NCI-H1092 treated with DMSO at 0.1 percent for 48 hours (cell line): ENCODE results near the gene MYO18A.

Experiments used
- DNase-seq: peaks from one replicate; lab custom pipeline; 2025; lab: John Stamatoyannopoulos, UW

The MYO18A gene

DNA sequence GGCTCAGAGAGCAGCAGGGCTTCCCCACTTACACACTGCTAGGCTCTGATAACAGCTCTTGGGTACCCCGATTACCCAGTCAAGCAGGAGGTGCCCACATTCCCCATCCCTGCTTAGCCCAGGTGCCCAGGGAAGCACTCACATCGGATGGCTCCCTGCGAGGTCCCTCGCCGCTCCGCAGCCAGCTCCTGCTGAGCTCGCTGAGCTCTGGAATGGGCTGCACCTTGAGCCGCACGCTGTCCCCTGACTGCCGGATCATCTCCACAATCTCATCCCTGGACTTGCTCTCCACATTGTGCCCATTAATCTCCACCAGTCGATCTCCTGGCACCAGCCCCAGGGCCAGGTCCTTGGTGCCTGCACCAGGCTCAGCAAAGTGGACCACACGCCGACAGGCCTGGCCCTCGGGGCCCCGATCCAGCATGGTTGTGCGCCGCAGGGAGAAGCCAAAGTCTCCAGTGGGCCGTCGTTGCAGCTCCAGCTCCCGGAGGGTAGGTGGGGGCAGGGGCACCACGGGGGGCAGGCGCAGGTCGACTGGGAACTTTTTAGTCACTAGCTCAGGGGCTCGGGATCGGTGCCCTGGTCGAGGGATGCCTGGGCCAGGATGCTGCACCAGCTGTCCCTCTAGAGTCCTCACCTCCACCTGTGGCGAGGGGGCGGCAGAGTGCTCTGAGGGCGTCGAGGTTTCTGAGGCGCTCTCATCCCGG is 14.2 kb downstream of the MYO18A start:
- no peak for DNase-seq

DNA sequence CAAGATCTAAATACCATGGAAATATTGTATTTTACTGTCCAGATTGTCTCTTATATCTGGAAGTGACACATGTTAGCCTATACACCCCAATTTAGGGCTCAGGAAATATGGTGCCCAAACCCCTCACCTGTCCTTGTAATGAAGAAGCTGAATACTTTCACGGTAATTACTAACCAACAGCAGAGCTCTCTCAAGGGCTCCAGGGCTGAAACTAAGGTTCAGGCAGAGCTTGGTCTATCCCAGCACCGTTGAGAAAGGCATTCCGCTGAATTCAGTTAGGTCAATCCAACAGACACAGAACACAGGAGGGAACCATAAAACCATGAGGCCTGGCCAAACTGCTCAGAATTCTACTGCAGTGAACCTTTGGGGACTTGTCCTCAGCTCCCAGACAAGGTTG is 14.9 kb downstream of the MYO18A start:
- DNase-seq: no peak

DNA sequence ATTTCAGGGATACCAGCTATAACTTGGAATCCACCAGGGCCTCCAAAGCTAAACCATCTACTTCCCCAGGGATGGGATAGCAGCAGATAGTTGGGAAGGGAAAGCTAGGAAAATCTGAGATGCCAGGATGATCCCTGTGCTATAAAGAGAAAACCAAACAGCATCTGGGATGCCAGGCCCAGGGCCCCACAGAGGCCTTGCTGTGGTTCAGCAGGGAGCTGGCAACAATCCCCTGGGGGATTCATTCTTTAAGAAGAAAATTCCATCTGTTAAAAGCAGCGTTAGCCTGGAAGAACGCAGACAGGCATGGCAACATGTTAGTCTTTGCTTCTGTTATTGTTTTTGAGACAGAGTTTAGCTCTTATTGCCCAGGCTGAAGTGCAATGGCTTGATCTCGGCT is 16.6 kb downstream of the MYO18A start:
- DNase-seq: no peak

DNA sequence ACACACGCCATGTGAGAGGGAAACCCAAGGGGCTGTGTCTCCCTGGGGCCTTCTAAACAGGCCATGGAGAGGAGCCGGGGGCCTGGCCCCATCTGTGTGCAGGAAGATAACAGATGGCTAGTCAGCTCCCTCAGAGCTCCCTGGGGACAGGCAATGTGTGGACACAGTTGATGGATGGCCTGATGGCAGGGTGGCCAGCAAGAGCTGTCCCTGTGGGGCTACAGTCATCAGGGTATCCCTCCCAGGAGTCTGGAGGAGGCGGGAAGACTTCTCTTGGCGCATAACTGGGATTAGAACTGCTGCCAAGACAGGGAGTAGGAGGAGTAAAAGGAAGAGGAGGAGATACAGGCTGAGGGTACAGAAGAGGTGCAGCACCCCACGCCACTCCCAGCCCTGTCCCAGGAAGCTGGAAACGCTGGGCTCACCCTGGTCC is 17.3 kb downstream of the MYO18A start:
- peak; percentile 22 for DNase-seq

DNA sequence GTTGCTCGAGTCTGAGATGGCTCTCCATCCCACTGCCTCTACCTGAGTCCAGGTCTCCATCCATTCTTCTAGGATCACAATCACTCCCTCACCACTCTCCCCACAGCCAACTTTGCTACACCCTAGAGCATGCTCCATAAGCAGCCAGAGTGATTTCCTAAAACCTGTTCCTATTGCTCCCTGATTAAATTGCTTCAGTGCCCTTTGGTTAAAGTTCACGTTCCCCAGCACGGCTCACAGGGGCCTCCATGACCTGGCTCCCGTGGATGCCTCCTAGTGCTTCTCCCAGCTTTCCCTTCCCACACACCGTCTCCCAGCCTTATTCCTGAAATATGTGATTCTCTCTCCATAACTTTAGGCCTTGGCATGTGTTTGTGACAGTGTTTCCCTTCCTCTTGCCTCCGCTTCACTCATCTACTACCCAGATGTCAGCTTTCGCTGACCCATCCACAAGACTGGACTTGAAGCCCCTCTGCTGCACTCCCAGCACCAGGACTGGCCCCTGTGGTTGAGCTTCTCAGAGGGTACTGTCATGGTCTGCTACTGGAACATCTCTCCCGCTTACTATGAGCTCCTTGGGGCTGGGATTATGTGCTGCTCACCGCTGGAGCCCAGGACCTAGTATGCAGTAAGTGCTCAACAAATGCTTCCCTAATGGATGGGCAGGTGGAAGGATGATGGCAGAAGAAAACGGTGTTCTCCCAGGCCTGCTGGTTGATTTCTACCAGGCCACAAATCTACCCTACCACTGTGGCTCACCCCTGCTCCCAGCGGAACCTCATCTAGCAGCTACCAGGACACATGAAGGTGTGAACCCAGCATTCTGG is 17.9 kb downstream of the MYO18A start:
- no peak for DNase-seq

DNA sequence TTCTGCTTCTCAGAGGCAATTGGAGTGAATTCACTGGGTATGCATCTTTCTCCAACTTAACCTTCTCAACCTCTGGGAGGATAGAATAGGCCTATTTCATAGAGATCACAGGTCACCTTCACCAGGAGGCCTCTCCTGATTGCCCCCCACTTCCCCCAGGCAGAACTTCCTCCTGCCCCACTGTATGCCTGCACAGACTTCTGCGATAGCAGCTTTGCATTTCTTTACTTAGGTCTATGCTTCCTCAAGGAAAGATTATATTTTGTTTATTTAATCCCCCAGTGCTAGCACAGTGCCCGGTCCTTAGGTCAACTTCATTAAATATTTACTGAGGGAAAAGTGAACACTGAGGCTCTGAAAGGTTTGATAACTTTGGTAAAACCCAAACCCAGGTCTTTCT is 19.9 kb downstream of the MYO18A start:
- no peak for DNase-seq

DNA sequence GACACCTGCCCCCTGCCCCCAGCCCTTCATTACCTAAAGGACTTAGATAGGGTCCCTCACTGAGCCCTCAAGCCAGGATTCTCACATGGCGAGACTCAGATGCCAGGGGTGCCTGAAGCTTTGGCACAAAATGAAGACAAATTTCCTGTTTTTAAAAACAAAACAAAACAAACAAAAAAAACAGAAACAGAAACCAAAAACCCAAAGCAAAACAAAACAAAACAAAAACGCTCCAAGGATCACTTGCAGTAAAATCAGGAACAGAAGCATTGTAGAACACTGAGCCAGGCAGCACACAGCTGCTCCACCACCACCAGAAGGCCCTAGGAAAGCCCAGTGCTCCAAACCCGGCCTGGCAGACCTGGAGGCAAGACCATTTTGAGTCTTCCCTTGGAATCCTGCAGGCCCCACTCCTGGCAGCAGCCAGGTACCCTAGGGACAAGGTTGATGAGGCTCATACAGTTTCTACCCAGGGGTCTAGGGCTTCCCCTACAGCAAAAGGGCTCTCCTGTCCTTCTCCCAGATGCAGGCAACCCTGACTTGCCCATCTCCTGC is 20.8 kb downstream of the MYO18A start:
- DNase-seq: no peak

DNA sequence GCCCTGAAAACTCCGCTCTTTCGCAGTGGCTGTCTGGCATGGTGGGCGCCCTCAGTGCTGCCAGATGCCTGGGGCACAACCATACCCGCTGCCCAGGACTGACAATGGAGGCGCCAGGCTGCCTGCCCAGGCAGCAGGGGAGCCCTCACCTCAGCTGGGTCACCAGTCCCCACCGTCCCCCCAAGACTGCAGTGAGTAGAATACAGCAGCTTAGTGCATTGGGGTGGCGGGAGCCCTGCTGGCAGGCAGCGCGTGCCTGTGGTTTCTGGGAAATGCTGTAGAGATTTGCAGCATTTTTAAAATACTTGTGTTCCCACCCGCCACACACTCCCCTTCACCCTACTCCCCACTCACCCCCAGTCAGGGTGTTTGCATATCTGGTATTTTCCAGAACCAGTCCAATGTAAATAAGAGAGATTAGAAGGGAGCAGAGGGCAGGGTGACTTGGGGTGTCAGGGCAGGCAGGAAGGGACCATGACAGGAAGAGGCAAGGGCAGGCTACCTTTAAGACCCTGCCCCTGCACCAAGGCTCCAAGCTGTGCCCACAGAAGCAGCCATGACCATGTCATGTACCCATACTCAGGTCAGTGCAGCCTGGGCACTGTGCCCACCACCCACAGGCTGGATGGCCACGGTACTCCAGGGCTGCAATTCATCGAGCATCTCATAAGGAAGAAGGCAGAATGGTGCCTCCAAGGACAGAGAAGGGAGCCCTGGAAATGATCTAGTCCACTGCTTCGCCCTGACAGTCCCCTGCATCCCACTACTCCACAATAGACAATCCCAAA is 21.5 kb downstream of the MYO18A start:
- no peak for DNase-seq

DNA sequence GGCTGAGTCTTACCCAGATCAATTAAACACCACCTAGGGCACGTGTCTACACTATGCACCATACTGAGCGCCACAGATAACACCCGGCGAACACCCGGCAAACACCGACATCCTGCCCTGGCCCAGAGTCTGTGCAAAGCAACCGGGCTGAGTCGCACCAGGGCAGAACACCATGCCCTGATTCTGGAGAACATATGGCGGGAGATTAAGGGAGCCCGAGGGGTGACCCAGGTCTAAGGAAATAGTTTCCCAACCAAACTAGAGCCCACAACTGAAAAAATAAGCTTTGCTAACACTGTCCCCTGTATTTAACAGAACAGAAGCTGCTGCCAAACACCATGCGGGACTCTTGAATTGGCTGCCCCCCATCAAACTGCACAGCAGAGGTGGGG is 22.1 kb downstream of the MYO18A start:
- no peak for DNase-seq

DNA sequence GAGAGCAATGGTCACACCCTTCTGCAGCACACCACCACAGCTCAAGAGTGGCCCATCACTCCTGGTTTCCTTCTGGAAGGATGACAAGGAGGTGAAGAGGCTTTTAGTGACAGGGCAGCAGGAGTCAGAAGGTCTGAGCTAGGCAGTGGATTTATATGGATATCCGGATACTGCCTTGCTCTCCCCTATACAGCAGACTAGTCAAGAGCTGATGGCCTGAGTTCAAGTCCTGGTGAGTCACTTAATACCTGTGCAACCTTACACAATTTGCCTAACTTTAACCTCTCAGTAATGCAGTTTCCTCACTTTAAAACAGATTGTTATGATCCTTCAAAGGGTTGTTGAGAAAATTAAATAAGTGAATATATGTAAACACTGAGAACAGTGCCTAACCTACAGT is 22.9 kb downstream of the MYO18A start:
- DNase-seq: no peak

DNA sequence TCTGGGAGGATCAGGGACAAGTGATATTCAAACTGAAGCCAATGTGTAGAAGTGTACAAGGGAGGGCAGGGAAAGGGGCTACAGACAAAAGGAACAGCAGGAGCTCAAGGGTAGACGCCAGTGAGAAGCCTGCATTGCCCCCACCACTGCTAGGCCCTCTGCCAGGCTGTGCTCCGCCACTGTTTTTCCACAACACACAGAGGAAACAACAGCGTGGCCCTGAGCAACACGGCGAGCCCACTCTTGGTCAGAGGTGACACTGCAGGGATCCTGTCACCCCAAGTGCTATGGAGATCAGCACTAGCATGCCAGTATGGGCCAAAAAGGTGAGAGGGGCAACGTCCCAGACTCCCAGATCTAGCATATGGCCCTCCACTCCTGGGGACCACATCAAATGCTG is 23.4 kb downstream of the MYO18A start:
- peak; percentile 8 for DNase-seq

DNA sequence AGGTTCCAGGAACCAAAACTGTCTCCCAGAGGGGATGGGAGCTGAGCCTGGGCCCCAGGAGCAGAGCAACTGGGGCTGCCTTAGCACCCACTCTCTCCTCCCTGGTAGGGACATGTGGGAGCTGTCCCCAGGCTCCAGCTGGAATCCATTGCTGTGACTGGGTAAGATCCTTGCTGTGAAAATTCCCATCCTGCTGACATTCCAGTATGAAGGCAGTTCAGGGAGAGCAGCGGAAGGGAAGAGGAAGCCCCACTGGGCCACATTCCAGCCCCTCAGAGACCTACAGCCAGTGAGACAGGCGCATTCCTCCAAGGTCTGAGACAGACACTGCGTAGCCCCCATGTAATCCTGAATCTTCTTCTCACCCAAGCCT is 24.2 kb downstream of the MYO18A start:
- DNase-seq: no peak

DNA sequence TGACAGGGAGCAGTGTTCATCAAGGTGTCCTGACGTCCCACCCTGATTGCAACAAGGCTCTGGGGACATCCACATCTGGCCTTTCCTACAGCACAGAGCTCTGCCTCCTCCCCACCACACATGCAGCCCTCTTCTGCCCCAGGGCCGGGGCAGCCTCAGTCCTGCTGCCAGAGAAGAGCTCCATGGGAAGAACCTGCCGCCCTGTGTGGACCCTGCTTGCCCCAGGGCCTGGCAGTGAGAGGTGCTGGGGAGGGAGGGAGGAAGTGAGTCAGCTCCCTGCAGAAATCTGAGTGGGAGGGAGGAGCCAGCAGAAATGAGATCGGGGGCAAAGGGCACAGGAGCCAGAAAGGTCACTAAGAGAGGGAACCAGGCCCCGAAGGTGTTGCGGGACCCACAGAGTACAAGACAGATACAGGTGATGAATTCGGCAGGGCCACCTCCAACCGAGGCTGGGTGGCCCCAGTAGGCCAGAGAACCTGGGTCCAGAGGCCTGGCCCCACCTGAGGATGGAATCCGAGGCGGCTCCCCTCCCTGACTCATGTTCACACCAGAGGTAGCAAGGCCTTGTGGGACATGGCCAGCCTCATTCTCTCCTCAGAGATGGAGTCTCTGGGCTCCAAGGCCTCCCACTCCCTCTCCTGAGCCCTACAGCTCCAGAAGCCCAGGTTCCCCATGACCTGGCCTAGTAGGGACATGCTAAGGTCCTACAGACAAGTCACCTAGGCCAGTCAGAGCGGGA is 24.8 kb downstream of the MYO18A start:
- no peak for DNase-seq

DNA sequence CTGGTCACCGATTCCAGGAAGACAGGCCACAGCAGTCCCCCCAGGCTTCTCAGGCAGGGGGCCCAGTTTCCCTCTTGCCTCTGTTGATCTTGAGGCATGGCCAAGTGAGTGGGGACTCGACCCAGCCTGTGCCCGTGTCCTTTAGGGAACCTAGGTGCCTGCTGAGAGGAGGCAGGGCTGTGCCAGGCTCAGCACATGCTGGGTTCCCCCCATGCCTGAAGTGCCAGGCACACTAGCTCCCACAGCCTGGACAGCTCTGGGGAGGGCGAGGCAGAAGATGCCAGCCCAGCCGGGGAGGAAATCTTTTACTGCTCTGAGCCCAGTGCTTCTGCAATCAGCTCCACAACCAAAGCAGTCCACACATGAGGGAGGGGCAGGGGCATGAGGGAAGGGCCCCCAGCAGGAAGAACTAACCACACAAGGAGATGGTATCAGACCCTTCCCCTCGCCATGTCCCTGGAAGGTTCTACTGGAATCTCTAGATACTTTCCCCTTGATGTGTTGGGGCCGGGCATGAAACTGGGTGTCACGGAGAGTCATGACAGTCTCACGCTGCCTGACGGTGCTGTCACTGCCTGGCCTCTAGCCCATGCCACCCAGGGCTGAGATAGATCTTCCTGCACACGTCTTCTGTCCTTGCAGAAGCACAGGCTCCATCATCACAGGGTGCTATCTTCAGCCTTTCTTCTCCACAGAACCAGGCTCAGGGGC is 25.5 kb downstream of the MYO18A start:
- no peak for DNase-seq

DNA sequence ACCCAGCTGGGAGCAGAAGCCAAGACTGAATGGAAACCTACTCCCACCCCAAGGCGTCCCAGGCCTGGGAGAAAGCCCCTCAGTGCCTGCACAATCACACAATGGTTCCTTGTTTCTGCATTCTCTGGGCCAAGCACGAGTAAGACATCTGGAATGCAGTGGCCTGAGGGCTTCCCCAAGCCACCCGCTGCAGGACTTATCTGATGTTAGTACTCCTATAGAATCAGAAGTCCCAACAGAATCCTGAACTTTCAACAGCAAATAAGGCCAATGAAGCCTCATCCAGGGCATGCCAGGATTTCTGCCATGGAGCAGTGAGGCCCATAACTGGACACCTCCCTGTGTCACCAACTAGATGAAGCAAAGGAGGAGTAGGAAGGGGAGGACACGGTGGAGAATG is 28.6 kb downstream of the MYO18A start:
- no peak for DNase-seq

DNA sequence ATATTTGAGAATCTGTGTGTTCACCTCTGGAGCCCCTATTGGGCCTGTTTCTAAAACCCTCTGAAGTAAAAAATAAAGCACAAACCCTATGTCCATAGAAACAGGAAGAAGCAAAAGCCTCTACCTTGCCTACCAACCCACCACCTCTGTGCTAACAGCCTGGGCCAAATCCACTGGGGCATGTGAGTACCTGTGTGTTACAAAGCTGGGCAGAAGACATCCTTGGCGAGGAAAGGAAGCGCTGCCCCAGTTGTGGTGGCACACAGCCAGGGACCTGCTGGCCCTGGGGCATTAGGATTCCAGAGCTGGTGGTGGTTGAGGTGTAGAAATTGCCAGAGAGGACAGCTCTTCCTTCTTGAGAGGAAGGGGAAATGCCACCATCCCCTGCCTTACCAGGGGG is 30.0 kb downstream of the MYO18A start:
- no peak for DNase-seq

DNA sequence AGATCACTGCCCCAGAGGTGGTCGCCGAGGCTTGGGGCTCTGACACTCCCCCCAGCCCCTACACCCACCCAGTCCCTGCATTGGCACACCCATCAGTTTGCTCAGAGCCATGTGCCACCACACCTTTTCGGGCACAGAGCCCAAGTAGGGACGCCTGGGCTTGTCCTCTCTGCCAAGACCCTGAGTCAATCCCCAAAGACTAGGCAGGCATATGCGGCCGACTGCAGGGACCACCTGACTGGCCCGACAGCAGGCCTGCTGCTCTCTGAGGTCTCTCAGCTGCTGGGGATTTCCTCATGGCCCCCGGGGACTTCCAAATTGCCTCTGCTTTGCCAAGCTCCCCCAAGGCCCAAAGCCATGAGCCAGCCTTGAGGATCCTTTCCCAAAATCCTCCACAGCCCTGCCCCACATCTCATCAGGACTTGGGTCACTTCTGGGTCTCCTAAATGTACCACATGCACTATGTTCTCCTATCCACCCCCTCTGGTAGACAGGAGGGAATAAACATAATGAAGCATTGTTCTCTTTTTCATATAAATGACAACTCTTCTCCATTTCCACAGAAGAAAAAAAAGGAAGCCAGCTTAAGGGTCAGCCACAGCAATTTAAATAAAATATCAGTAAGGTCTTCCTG is 30.6 kb downstream of the MYO18A start:
- no peak for DNase-seq

DNA sequence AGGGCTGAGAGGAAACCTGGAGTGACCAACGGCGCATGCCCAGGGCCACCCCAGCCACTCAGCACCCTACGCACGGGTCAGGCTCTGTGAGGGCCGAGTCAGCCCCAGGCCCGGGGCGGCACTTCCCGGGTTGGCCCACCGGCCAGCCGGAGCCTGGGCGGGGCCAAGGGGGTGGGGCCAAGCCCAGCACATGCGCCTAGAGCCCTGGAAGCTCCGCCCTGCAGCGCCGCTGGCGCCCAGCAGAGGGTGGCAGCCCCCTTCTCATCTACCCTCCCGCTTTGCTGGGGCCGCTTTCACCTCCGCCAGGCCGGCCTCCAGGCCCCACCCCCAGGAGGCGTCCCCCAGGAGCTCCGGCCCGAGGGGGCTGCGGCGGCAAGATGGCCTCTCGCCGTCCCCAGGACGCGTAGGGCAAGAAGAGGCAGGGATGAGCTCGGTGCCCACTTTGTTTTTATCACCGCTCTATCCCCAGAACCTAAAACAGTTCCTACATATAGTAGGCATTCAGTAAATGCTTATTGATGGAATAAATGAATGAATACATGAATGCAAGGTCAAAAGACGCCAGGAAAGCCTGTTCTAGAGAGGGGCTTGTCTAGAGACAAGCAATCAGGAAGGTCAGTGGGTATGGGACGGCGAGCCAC is 31.3 kb downstream of the MYO18A start:
- peak; percentile 91 for DNase-seq

DNA sequence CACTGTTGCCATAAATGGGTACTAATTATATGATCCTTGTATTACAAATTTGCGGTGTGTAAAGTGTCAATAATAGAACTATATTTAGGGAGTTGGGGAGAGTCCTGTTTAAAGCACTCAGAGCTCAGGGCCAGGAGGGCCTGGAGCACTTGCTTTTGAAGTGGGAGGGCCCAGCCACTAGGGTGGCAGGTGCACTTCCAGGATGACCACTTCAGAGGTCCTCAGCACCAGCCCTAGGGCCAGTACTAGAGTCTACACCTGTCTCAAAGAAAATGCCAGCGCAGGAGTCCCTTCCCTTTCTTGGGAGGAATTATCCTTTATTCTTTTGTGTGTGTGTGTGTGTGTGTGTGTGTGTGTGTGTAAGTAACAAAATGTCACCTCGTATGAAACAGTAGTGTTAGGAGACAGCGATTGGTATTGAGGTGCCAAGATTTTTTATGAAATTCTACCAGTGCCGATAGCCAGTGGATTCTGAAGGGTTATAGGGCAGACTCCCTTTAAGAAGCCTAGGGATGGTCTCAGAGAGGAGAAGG is 31.9 kb downstream of the MYO18A start:
- no peak for DNase-seq

DNA sequence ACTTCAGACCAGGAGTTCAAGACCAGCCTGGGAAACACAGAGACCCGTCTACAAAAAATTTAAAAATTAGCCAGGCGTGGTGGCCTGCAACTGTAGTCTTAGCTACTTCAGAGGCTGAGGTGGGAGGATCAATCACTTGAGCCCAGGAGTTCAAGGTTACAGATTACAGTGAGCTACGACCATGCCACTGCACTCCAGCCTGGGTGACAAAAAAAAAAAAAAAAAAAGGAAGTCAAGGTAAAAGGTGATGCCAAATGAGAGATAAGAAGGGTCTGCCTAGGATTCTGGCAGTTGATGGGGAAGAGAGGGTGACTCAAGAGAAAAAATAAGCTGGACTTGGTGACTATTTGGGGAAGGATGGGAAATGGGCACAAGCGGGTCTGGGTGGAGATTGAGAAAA is 32.5 kb downstream of the MYO18A start:
- no peak for DNase-seq
